Measurements from ENCODE around the gene ENOX1. TPM values are rescaled to one million over a fixed set of nuclear protein-coding genes. Genes with fewer than 3 reads are reported as not detected.

Gene ENOX1
- total RNA-seq, 3 donors from 2014 or later (not counting 1 experiment from before 2014, with no cell fraction given) = not detected

DNA sequence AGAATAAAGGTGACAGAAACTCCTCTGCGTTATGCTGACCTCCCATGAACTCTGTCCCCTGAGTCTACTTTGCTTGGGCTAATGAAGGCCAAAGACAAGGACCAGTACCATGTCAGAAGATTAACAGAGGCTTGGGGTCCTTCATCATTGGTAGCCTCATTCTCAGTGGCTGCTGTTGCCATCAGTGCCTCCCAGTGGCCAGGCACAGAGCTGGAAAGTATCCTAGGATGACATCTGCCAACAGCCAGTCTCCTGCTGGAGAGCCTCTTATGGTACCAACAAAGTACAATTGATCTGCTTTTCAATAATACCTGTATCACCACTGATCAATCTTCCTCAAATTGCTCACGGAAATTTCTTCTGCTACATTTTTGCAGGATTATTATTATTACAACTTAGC lies 481.8 kb downstream of the ENOX1 start:
- no peaks in the 10 kb centered on the region for H3K9me3 Mint-ChIP-seq
- no peak overlapping the region for H3K27ac ChIP-seq (ENCODE audit: low read length)
- intact Hi-C loops (cut with micrococcal nuclease) = no loop called here
- no peaks in the 10 kb centered on the region for H3K36me3 Mint-ChIP-seq
- no peaks in the 10 kb centered on the region for H3K27me3 ChIP-seq (ENCODE audit: control insufficient read depth, insufficient read depth, low read length)
- H3K27me3 Mint-ChIP-seq (ENCODE audit: low read depth in 2 of 2) = peaks cover 4 to 15% of the 10 kb centered on the region in 2 donors
- ATAC-seq = no peak
- no peak for DNase-seq
- no peaks in the 10 kb centered on the region for H3K4me1 ChIP-seq (ENCODE audit: control insufficient read depth, insufficient read depth, low read length)
- H3K4me3 Mint-ChIP-seq = no peak overlapping the region
- peaks cover 0 to 5% of the 10 kb centered on the region in 2 donors for H3K4me1 Mint-ChIP-seq
- no peak overlapping the region for H3K27ac Mint-ChIP-seq
- H3K4me3 ChIP-seq (ENCODE audit: low read length) = no peak overlapping the region
- TF ChIP-seq CTCF (IDR thresholded peaks at IDR 0.05) = no peak
- WGBS (ENCODE audit: insufficient coverage) = 50% methylated on average over 2 of the region's 2 CpGs
- no peaks in the 10 kb centered on the region for H3K9me3 ChIP-seq (ENCODE audit: control insufficient read depth, insufficient read depth, low read length)
- H3K36me3 ChIP-seq (ENCODE audit: control insufficient read depth, insufficient read depth, low read length) = no peaks in the 10 kb centered on the region

DNA sequence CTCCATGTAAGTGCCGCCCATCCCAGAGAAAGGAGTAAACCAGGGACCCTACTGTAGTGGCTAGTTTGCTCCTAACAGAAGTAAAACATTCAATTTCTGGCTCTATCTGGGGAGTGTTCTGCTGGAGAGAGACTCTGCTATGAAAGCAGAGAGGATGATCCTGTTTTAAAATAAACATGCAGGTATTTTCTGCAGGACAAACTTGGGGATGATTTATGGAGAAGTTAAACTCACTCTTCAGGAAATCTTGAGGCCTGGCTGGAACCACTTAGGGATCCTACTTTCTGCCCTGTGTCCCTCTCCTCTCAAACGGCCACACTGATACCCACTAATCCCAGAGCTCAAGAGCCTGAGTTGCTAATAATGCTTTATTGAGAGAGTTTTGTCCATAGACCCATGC lies 482.3 kb downstream of the ENOX1 start:
- no peaks in the 10 kb centered on the region for H3K9me3 Mint-ChIP-seq

DNA sequence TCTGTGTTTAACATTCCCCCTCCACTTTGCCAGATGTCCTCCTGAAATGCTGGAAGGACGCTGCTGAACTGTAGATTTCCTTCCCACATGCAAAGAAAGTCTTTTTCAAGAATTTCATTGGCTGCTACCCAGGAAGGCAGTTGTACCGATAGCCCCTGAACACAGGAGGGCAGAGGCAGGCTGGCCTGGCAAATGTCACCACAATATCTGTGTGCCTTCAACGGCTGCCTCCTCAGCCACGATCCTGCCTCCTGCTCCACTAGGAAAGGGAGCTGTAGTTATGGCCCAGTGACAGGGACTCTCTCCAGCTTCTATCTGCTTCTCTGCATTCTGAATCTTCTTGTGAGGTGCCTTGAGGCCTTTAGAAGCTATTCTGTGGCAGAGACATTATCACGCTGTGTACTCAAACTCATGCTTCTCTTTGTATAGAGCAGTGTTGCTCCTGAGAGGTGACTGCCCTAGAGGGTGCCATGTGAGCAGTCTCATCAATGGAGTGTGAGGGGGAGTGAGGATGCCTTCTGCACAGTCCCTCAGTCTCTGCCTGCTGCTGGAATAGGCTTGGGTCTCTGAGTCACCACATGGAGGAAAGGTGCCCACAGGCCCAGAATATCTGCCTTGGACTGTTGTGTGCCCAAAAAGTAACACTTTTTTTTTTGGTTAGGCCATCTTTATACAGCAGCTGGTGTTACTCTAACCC lies 483.6 kb downstream of the ENOX1 start:
- Mint-ChIP-seq H3K27me3 (ENCODE audit: low read depth in 2 of 2) (peaks cover 12 to 29% of the 10 kb centered on the region in 2 donors), H3K27ac (no peak overlapping the region), H3K9me3 (no peaks in the 10 kb centered on the region), H3K36me3 (no peaks in the 10 kb centered on the region), H3K4me1 (peaks cover 0 to 3% of the 10 kb centered on the region in 2 donors), H3K4me3 (no peak overlapping the region)
- Histone ChIP-seq H3K4me3 (ENCODE audit: low read length) (no peak overlapping the region), H3K27ac (ENCODE audit: low read length) (no peak overlapping the region), H3K9me3 (ENCODE audit: control insufficient read depth, insufficient read depth, low read length) (no peaks in the 10 kb centered on the region), H3K27me3 (ENCODE audit: control insufficient read depth, insufficient read depth, low read length) (no peaks in the 10 kb centered on the region), H3K36me3 (ENCODE audit: control insufficient read depth, insufficient read depth, low read length) (no peaks in the 10 kb centered on the region), H3K4me1 (ENCODE audit: control insufficient read depth, insufficient read depth, low read length) (no peaks in the 10 kb centered on the region)
- DNase-seq = no peak
- intact Hi-C loops (cut with micrococcal nuclease) = no loop called here
- WGBS (ENCODE audit: insufficient coverage) = 22% methylated on average over 5 of the region's 5 CpGs
- no peak for TF ChIP-seq CTCF (IDR thresholded peaks at IDR 0.05)
- no peak for ATAC-seq

More for the DNA sequence above, 482.3 kb downstream of the ENOX1 start:
- Mint-ChIP-seq H3K4me1 (peaks cover 0 to 5% of the 10 kb centered on the region in 2 donors), H3K27ac (no peak overlapping the region), H3K36me3 (no peaks in the 10 kb centered on the region), H3K4me3 (no peak overlapping the region), H3K27me3 (ENCODE audit: low read depth in 2 of 2) (peaks cover 7 to 20% of the 10 kb centered on the region in 2 donors)
- ATAC-seq = no peak
- no peaks in the 10 kb centered on the region for H3K4me1 ChIP-seq (ENCODE audit: control insufficient read depth, insufficient read depth, low read length)
- H3K27me3 ChIP-seq (ENCODE audit: control insufficient read depth, insufficient read depth, low read length) = no peaks in the 10 kb centered on the region
- intact Hi-C loops (cut with micrococcal nuclease) = no loop called here
- H3K9me3 ChIP-seq (ENCODE audit: control insufficient read depth, insufficient read depth, low read length) = no peaks in the 10 kb centered on the region
- WGBS (ENCODE audit: insufficient coverage) = 86% methylated on average over 2 of the region's 2 CpGs
- no peak overlapping the region for H3K27ac ChIP-seq (ENCODE audit: low read length)
- no peak for TF ChIP-seq CTCF (IDR thresholded peaks at IDR 0.05)
- DNase-seq = no peak
- no peaks in the 10 kb centered on the region for H3K36me3 ChIP-seq (ENCODE audit: control insufficient read depth, insufficient read depth, low read length)
- H3K4me3 ChIP-seq (ENCODE audit: low read length) = no peak overlapping the region
